Glutamatergic neuron (in vitro differentiated cells): ENCODE results near the gene DAGLB. TPM values are rescaled to one million over a fixed set of nuclear protein-coding genes. Genes with fewer than 3 reads are reported as not detected.
"Not testable (repeated sequence)": the region's sequence is repeated elsewhere in the genome, so short reads cannot be mapped to it uniquely, and the experiment has no call there.

Experiments used
- DNase-seq: peaks from one replicate; pipeline ENCODE4 v3.0.0; 2022
- H3K27ac Mint-ChIP-seq: one replicate; pipeline ENCODE4 v1.8.0; 2020; ENCODE audit warnings: mild to moderate bottlenecking, mixed read lengths, inconsistent platforms; ENCODE audit not compliant: unreplicated experiment
- H3K27me3 Mint-ChIP-seq: one replicate; pipeline ENCODE4 v1.8.0; 2020; ENCODE audit warnings: mild to moderate bottlenecking, moderate library complexity, mixed read lengths, inconsistent platforms; ENCODE audit not compliant: unreplicated experiment
- H3K36me3 Mint-ChIP-seq: one replicate; pipeline ENCODE4 v1.8.0; 2020; ENCODE audit warnings: mild to moderate bottlenecking, mixed read lengths, inconsistent platforms; ENCODE audit not compliant: unreplicated experiment
- H3K4me1 Mint-ChIP-seq: one replicate; pipeline ENCODE4 v1.8.0; 2020; ENCODE audit warnings: mild to moderate bottlenecking, low read depth, mixed read lengths, inconsistent platforms; ENCODE audit not compliant: unreplicated experiment
- H3K4me3 Mint-ChIP-seq: one replicate; pipeline ENCODE4 v1.8.0; 2020; ENCODE audit warnings: mild to moderate bottlenecking, mixed read lengths, inconsistent platforms; ENCODE audit not compliant: unreplicated experiment
- H3K9me3 Mint-ChIP-seq: one replicate; pipeline ENCODE4 v1.8.0; 2020; ENCODE audit warnings: mild to moderate bottlenecking, moderate library complexity, mixed read lengths, inconsistent platforms; ENCODE audit not compliant: unreplicated experiment
- CTCF ChIP-seq: fragments of 200-600 bp; sonication (generic); IDR thresholded peaks from one replicate; pipeline ENCODE4 v1.5.0; 2021; ENCODE audit not compliant: partially characterized antibody, unreplicated experiment
- total RNA-seq: library from RNA; stranded (reverse); fragmentation: NEBNext Ultra II Directional; extraction: Animal tissue kit (Norgen Biotek cat#: 25700); gene quantifications from one replicate; pipeline ENCODE4 v1.2.1, GENCODE V29; 2021; ENCODE audit not compliant: unreplicated experiment

Gene DAGLB
- total RNA-seq, 1 donor from 2014 or later, result 63.2 TPM

GRCh38 chr7:6380310-6381095, 67.3 kb downstream of the DAGLB start:
- no peak for TF ChIP-seq CTCF
- peaks cover 2% of the 10 kb centered on the region for H3K9me3 Mint-ChIP-seq
- no peaks in the 10 kb centered on the region for H3K36me3 Mint-ChIP-seq
- peaks cover 13% of the 10 kb centered on the region for H3K4me1 Mint-ChIP-seq
- H3K27me3 Mint-ChIP-seq, result no peaks in the 10 kb centered on the region
- H3K4me3 Mint-ChIP-seq, result no peak overlapping the region
- peak overlapping the region; percentile 49 for H3K27ac Mint-ChIP-seq
- no peak for DNase-seq

GRCh38 chr7:6379886-6380285, 67.9 kb downstream of the DAGLB start:
- H3K27ac Mint-ChIP-seq, result peak overlapping the region; percentile 49
- H3K4me3 Mint-ChIP-seq, result no peak overlapping the region
- peaks cover 2% of the 10 kb centered on the region for H3K9me3 Mint-ChIP-seq
- H3K36me3 Mint-ChIP-seq, result no peaks in the 10 kb centered on the region
- no peak for TF ChIP-seq CTCF
- peaks cover 14% of the 10 kb centered on the region for H3K4me1 Mint-ChIP-seq
- no peak for DNase-seq
- H3K27me3 Mint-ChIP-seq, result no peaks in the 10 kb centered on the region

- H3K4me3 Mint-ChIP-seq, DNase-seq, H3K9me3 Mint-ChIP-seq, H3K27me3 Mint-ChIP-seq, H3K36me3 Mint-ChIP-seq, H3K27ac Mint-ChIP-seq: not testable (repeated sequence)
- H3K4me1 Mint-ChIP-seq, result peaks cover 14% of the 10 kb centered on the region
Observed at GRCh38 chr7:6378556-6378955, 69.2 kb downstream of the DAGLB start.

GRCh38 chr7:6376820-6377219, 70.9 kb downstream of the DAGLB start:
- Mint-ChIP-seq H3K4me3 (peak overlapping the region; percentile 49), H3K4me1 (peaks cover 12% of the 10 kb centered on the region), H3K36me3 (no peaks in the 10 kb centered on the region), H3K9me3 (no peaks in the 10 kb centered on the region), H3K27me3 (no peaks in the 10 kb centered on the region), H3K27ac (no peak overlapping the region)
- DNase-seq, result no peak
- no peak for TF ChIP-seq CTCF

- H3K4me1 Mint-ChIP-seq, result peaks cover 12% of the 10 kb centered on the region
- H3K27ac Mint-ChIP-seq, result peak overlapping the region; percentile 39
- no peaks in the 10 kb centered on the region for H3K27me3 Mint-ChIP-seq
- H3K4me3 Mint-ChIP-seq, result peak overlapping the region; percentile 89
- no peaks in the 10 kb centered on the region for H3K9me3 Mint-ChIP-seq
- DNase-seq, result no peak
- no peak for TF ChIP-seq CTCF
- H3K36me3 Mint-ChIP-seq, result no peaks in the 10 kb centered on the region
Observed at GRCh38 chr7:6375348-6376101, 72.2 kb downstream of the DAGLB start.
